HepG2 (cell line): ENCODE measurements around the gene MICALL2. TPM values are rescaled to one million over a fixed set of nuclear protein-coding genes. Genes with fewer than 3 reads are reported as not detected.

ENCODE experiments used
- ATAC-seq: fragments of 200-7000 bp; cut with Tn5 transposase; 3 replicates; pipeline ENCODE4 v1.9.1; 2020; ENCODE audit warnings: mild to moderate bottlenecking, moderate library complexity
- BruUV-seq: library from RNA; stranded (reverse); fragments of 400-500 nt; replicated peaks from 2 replicates; lab custom pipeline; 2021; lab: Mats Ljungman, UMichigan
- CTCF ChIA-PET: fragments of 300-600 bp; formaldehyde crosslinking; extraction: SDS; loops from one replicate; lab custom pipeline; 2021; ENCODE audit warnings: low total read pairs, inconsistent platforms, low intra/inter-chr PET ratio; lab: Yijun Ruan, JAX
- POLR2A ChIA-PET: fragments of 350-600 bp; sonication (Branson Sonifier 250); formaldehyde crosslinking; loops from one replicate; lab custom pipeline; 2020; ENCODE audit warnings: antibody characterized with exemption, inconsistent platforms; lab: Yijun Ruan, JAX
- DNase-seq: peaks from one replicate; pipeline ENCODE4 v3.0.0-alpha.2; 2015; ENCODE audit warnings: low spot score
- FAIRE-seq: peaks from 3 replicates; lab custom pipeline; 2011; peaks lifted over from hg19 to GRCh38; lab: Jason Lieb, UNC
- H2AFZ ChIP-seq: one replicate; pipeline ENCODE4 v1.6.1; 2011; ENCODE audit warnings: low read length, inconsistent platforms
- H3K27ac ChIP-seq: fragments of 300-600 bp; 3 replicates; pipeline ENCODE4 v1.8.0; 2011; ENCODE audit warnings: mixed run types, mild to moderate bottlenecking, mixed read lengths, low read length, inconsistent platforms; ENCODE audit not compliant: insufficient read depth; ENCODE audit errors: extremely low read length
- H3K27me3 ChIP-seq, 2 experiments: fragments of 200-600 bp in 1 of 2; 2 replicates in 1 of 2; 3 replicates in 1 of 2; pipeline versions ENCODE4 v1.6.0 to v1.8.0; 2011; ENCODE audit warnings: low read length in 2 of 2, mild to moderate bottlenecking in 2 of 2, moderate library complexity in 2 of 2, inconsistent platforms in 1 of 2; ENCODE audit not compliant: insufficient read depth in 2 of 2, control insufficient read depth in 1 of 2
- H3K36me3 ChIP-seq, 2 experiments: fragments of 200-600 bp in 1 of 2; replicated peaks in 1 of 2; 2 replicates in 1 of 2; 3 replicates in 1 of 2; pipeline versions ENCODE4 v1.5.1 to v1.8.0; 2011; ENCODE audit warnings: low read length in 2 of 2, inconsistent platforms in 1 of 2; ENCODE audit not compliant: insufficient read depth in 2 of 2, control insufficient read depth in 1 of 2
- H3K4me1 ChIP-seq: 2 replicates; pipeline ENCODE4 v1.5.1; 2012; ENCODE audit warnings: low read length, inconsistent platforms; ENCODE audit not compliant: insufficient read depth
- H3K4me2 ChIP-seq: 2 replicates; pipeline ENCODE4 v1.6.0; 2011; ENCODE audit warnings: low read depth, low read length, inconsistent platforms
- H3K4me3 ChIP-seq, 3 experiments: fragments of 200-600 bp in 1 of 3; sonication (generic), shearing (Covaris generic) in 1 of 3; replicated peaks in 1 of 3; 2 replicates each; pipeline ENCODE4 v1.5.1; 2011 to 2016; ENCODE audit warnings: low read length in 3 of 3, inconsistent platforms in 2 of 3, low read depth in 2 of 3, mild to moderate bottlenecking in 2 of 3, control low read depth in 1 of 3, mixed read lengths in 1 of 3; ENCODE audit not compliant: insufficient read depth in 1 of 3
- H3K79me2 ChIP-seq: one replicate; pipeline ENCODE4 v1.6.1; 2011; ENCODE audit warnings: low read length, inconsistent platforms; ENCODE audit not compliant: insufficient read depth
- H3K9ac ChIP-seq: 2 replicates; pipeline ENCODE4 v1.6.0; 2011; ENCODE audit warnings: mild to moderate bottlenecking, low read depth, low read length, inconsistent platforms; ENCODE audit not compliant: insufficient read depth
- H3K9me3 ChIP-seq: 2 replicates; pipeline ENCODE4 v1.5.1; 2012; ENCODE audit warnings: mild to moderate bottlenecking, low read length
- H4K20me1 ChIP-seq: 2 replicates; pipeline ENCODE4 v1.6.0; 2011; ENCODE audit warnings: inconsistent platforms, mild to moderate bottlenecking, low read length, moderate library complexity; ENCODE audit not compliant: insufficient read depth
- AGO2 ChIP-seq: fragments of 200-400 bp; formaldehyde crosslinking; optimal IDR thresholded peaks from 2 replicates; pipeline ENCODE3; 2017; ENCODE audit warnings: mild to moderate bottlenecking, low read depth, low read length, moderate library complexity
- RBFOX2 ChIP-seq: fragments of 200-400 bp; formaldehyde crosslinking; IDR thresholded peaks from 2 replicates; pipeline ENCODE4 v1.6.1; 2017; ENCODE audit warnings: low read depth, mild to moderate bottlenecking, low read length
- ZEB1 ChIP-seq: IDR thresholded peaks from 2 replicates; pipeline ENCODE4 v1.6.1; 2012; ENCODE audit warnings: mild to moderate bottlenecking, low read depth, inconsistent platforms; ENCODE audit not compliant: insufficient replicate concordance
- ZNF138 ChIP-seq: sonication (generic); formaldehyde crosslinking; IDR thresholded peaks from 2 replicates; pipeline ENCODE4 v1.5.0; 2020; ENCODE audit warnings: mild to moderate bottlenecking, low read depth, missing genetic modification reagents
- WGBS: methylation state at CpG from one replicate; pipeline ENCODE4 v1.1.6; 2017; ENCODE audit warnings: low lambda C conversion rate; 5-methylcytosine and 5-hydroxymethylcytosine counted together
- in situ Hi-C: cut with HindIII; loops from 2 replicates; pipeline ENCODE4 v1.10.0; 2017; ENCODE audit warnings: low pct_unique_long_range_greater_than_20kb; ENCODE audit not compliant: extremely low pct_ligation_motif_present
- intact Hi-C: fragments of 100-400 bp; cut with micrococcal nuclease; formaldehyde crosslinking; loops from one replicate; pipeline ENCODE4 v1.10.0; 2022; ENCODE audit not compliant: unreplicated experiment
- polyA plus RNA-seq, 8 experiments: library from polyadenylated mRNA; depleted of rRNA in 3 of 8; stranded (reverse) in 7 of 8; unstranded in 1 of 8; fragments of >200 nt; fragmentation: Illumina TruSeq in 4 of 8; extraction: Trizol in 4 of 8; gene quantifications; 2 replicates each; pipeline versions ENCODE4 v1.2.1 to v1.2.3, GENCODE V29; 2011 to 2016; ENCODE audit warnings: low read depth in 4 of 8, missing spikeins in 1 of 8, mixed read lengths in 1 of 8; ENCODE audit not compliant: insufficient read depth in 1 of 8
- total RNA-seq, 5 experiments: library from RNA; depleted of rRNA; stranded (reverse); fragments of >200 nt; fragmentation: Illumina TruSeq; extraction: Trizol; gene quantifications; 2 replicates each; pipeline ENCODE4 v1.2.3, GENCODE V29; 2016; ENCODE audit warnings: low read depth in 1 of 5

MICALL2 gene
- total and polyA plus RNA-seq, 2 of the 13 experiments (the other 11 are each of a cell fraction or from before 2014, with no cell fraction given): 5.8 to 12.4 TPM

DNA sequence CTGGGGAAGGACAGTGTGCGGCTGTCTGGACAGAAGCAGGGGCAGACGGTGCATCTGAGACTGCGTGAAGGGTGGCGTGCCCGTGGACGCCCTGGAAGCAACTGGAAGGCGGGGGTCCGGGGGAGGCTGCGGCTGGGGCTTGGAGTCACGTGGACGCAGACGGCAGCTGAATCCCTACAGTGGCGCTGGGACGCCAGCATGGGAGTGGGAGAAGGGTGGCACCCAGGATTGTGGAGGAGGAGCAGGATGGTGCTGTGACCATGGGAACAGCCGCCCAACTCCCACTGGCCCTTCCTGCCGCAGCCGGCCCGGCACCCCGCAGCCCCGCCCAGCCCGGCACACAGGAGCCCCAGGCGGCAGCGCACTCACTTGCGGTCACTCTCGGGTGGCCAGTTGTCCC is 35.2 kb upstream of the MICALL2 start:
- no peak overlapping the region for H2AFZ ChIP-seq
- no peak overlapping the region for H3K9ac ChIP-seq
- no TSS peak for BruUV-seq
- H3K9me3 ChIP-seq: no peaks in the 10 kb centered on the region
- no peaks in the 10 kb centered on the region for H3K79me2 ChIP-seq
- TF ChIP-seq ZNF138 (no peak), RBFOX2 (0 out of 2 replicates have a peak, but pooled peaks have one; percentile 45)
- ATAC-seq: no peak
- WGBS: 89% methylated on average over 15 of the region's 25 CpGs
- ChIA-PET CTCF (no interaction called here), POLR2A (no interaction called here)
- no peak overlapping the region for H3K4me3 ChIP-seq
- no peaks in the 10 kb centered on the region for H4K20me1 ChIP-seq
- H3K27me3 ChIP-seq: no peaks in the 10 kb centered on the region
- no peak for FAIRE-seq
- no peaks in the 10 kb centered on the region for H3K4me1 ChIP-seq
- H3K36me3 ChIP-seq: peaks cover 22 to 47% of the 10 kb centered on the region in 2 experiments; a peak in 4 of 5 replicates
- DNase-seq: no peak
- intact Hi-C loops (no loop called here), in situ Hi-C loops (no loop called here)
- H3K27ac ChIP-seq: no peak overlapping the region
- no peak overlapping the region for H3K4me2 ChIP-seq

- BruUV-seq: no TSS peak
- ChIA-PET CTCF (no interaction called here), POLR2A (no interaction called here)
- Histone ChIP-seq H3K4me3 (no peak overlapping the region), H3K27ac (no peak overlapping the region), H3K4me2 (no peak overlapping the region), H4K20me1 (no peaks in the 10 kb centered on the region), H3K79me2 (no peaks in the 10 kb centered on the region), H3K9me3 (no peaks in the 10 kb centered on the region), H3K36me3 (peaks cover 23 to 54% of the 10 kb centered on the region in 2 experiments; a peak in 4 of 5 replicates), H3K9ac (no peak overlapping the region), H3K27me3 (no peaks in the 10 kb centered on the region), H2AFZ (no peak overlapping the region), H3K4me1 (no peaks in the 10 kb centered on the region)
- TF ChIP-seq RBFOX2 (peak; percentile 35; the same call in 1 of the 2 replicates), AGO2 (peak; percentile 54), ZEB1 (no peak)
- FAIRE-seq (no peak), DNase-seq (no peak), ATAC-seq (no peak)
- intact Hi-C loops (no loop called here), in situ Hi-C loops (no loop called here)
- 89% methylated on average over 4 of the region's 26 CpGs for WGBS
These were observed 34.3 kb upstream of the MICALL2 start for GRCh38 chr7:1493571-1493970.
